ENCODE measurements around the gene THBS2.

DNA sequence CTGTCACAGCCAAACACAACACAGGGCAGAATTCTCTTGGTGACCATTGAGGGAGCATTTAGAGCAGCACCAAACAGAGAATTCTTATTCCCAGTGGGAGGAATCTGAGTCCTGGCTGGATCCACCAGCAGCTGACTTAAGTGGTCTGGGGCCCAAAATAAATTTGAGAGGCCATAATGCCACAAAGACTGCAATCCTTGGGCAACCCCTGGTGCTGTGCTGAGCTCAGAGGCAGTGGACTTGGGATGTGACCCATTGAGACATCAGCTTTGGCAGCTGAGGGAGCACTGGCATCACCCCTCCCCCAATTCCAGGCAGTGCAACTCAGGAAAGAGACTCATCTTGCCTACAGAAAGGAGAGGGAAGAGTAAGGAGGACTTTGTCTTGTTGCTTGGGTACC, 48.6 kb upstream of the THBS2 start:
- TF ChIP-seq, protein P1, sequence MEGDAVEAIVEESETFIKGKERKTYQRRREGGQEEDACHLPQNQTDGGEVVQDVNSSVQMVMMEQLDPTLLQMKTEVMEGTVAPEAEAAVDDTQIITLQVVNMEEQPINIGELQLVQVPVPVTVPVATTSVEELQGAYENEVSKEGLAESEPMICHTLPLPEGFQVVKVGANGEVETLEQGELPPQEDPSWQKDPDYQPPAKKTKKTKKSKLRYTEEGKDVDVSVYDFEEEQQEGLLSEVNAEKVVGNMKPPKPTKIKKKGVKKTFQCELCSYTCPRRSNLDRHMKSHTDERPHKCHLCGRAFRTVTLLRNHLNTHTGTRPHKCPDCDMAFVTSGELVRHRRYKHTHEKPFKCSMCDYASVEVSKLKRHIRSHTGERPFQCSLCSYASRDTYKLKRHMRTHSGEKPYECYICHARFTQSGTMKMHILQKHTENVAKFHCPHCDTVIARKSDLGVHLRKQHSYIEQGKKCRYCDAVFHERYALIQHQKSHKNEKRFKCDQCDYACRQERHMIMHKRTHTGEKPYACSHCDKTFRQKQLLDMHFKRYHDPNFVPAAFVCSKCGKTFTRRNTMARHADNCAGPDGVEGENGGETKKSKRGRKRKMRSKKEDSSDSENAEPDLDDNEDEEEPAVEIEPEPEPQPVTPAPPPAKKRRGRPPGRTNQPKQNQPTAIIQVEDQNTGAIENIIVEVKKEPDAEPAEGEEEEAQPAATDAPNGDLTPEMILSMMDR (conservative IDR thresholded peaks at IDR 0.05) = no peak
- no peak for TF ChIP-seq EZH2 (IDR thresholded peaks at IDR 0.05; ENCODE audit: low read depth)
